Upper lobe of left lung (tissue), 6 donors: ENCODE results near the gene TERT. TPM values are rescaled to one million over a fixed set of nuclear protein-coding genes. Genes with fewer than 3 reads are reported as not detected.

Experiments
- ATAC-seq, 2 donors: fragments of 200-7000 bp; cut with Tn5 transposase; one replicate each; pipeline ENCODE4 v1.9.1; 2022; ENCODE audit warnings: mild to moderate bottlenecking in 2 of 2, moderate library complexity in 2 of 2; ENCODE audit not compliant: low FRiP score in 2 of 2
- DNase-seq, 2 donors: peaks; one replicate each; pipeline ENCODE4 v3.0.0-alpha.2; 2019 to 2020
- H3K27ac ChIP-seq, 4 donors: fragments of 200-600 bp; sonication (generic); one replicate each; pipeline ENCODE4 v1.5.1; 2016 to 2019
- H3K27me3 ChIP-seq, 4 donors: fragments of 200-600 bp; sonication (generic); one replicate each; pipeline ENCODE4 v1.5.1; 2017 to 2019
- H3K36me3 ChIP-seq, 4 donors: fragments of 200-600 bp; sonication (generic); one replicate each; pipeline ENCODE4 v1.5.1; 2016 to 2019
- H3K4me1 ChIP-seq, 4 donors: fragments of 200-600 bp; sonication (generic); one replicate each; pipeline ENCODE4 v1.5.1; 2018 to 2019
- H3K4me3 ChIP-seq, 4 donors: fragments of 200-600 bp; sonication (generic); one replicate each; pipeline ENCODE4 v1.5.1; 2017 to 2019; ENCODE audit warnings: mild to moderate bottlenecking in 2 of 4, moderate library complexity in 1 of 4
- H3K9me3 ChIP-seq, 4 donors: fragments of 200-600 bp; sonication (generic); one replicate each; pipeline ENCODE4 v1.5.1; 2018 to 2019
- EP300 ChIP-seq, 4 donors: sonication (generic); formaldehyde crosslinking; IDR thresholded peaks; one replicate each; pipeline ENCODE4 v1.5.1; 2017; ENCODE audit warnings: antibody characterized with exemption in 4 of 4, control low read depth in 2 of 4
- POLR2A ChIP-seq, 4 donors: fragments of 450-650 bp; IDR thresholded peaks; one replicate each; pipeline ENCODE4 v1.5.1; 2016 to 2017; ENCODE audit warnings: antibody characterized with exemption in 4 of 4, mild to moderate bottlenecking in 2 of 4
- POLR2AphosphoS5 ChIP-seq, 2 donors: sonication (generic); formaldehyde crosslinking; IDR thresholded peaks; one replicate each; pipeline ENCODE4 v1.5.1; 2017; ENCODE audit warnings: antibody characterized with exemption in 2 of 2
- WGBS, 2 donors: methylation state at CpG; one replicate each; pipeline ENCODE4 v1.1.5; 2017 to 2018; 5-methylcytosine and 5-hydroxymethylcytosine counted together
- total RNA-seq, 6 donors: library from RNA; depleted of rRNA in 4 of 6; stranded (reverse); fragments of >200 nt in 4 of 6; gene quantifications; one replicate each; pipeline versions ENCODE4 v1.1.0 to v1.2.1, GENCODE V29; 2016 to 2021
- TF ChIP-seq, protein P1 (sequence below), 6 experiments: fragments of 450-650 bp in 4 of 6; fragments of 200-600 bp in 2 of 6; sonication (generic) in 2 of 6; IDR thresholded peaks; one replicate each; pipeline ENCODE4 v1.5.1; 2016 to 2019; ENCODE audit warnings: antibody characterized with exemption in 6 of 6
- donor health status: DM: no; HTN: no; CAD: no; lungs with moderate emphysema.
- donor health status: DM: no; HTN: yes; CAD: no; lungs with severe emphysema.

Gene TERT
- total RNA-seq, 6 donors from 2014 or later = 0.06 to 0.07 TPM; not detected in 4

GRCh38 chr5:1337489-1338195 lies 42.8 kb upstream of the TERT start:
- H3K27ac ChIP-seq = no peak overlapping the region
- H3K36me3 ChIP-seq = peaks cover 44 to 100% (median 92%) of the 10 kb centered on the region in 4 donors
- TF ChIP-seq POLR2A (IDR thresholded peaks at IDR 0.05) (no peak), EP300 (IDR thresholded peaks at IDR 0.05) (no peak), POLR2AphosphoS5 (IDR thresholded peaks at IDR 0.05) (no peak)
- TF ChIP-seq, protein P1, sequence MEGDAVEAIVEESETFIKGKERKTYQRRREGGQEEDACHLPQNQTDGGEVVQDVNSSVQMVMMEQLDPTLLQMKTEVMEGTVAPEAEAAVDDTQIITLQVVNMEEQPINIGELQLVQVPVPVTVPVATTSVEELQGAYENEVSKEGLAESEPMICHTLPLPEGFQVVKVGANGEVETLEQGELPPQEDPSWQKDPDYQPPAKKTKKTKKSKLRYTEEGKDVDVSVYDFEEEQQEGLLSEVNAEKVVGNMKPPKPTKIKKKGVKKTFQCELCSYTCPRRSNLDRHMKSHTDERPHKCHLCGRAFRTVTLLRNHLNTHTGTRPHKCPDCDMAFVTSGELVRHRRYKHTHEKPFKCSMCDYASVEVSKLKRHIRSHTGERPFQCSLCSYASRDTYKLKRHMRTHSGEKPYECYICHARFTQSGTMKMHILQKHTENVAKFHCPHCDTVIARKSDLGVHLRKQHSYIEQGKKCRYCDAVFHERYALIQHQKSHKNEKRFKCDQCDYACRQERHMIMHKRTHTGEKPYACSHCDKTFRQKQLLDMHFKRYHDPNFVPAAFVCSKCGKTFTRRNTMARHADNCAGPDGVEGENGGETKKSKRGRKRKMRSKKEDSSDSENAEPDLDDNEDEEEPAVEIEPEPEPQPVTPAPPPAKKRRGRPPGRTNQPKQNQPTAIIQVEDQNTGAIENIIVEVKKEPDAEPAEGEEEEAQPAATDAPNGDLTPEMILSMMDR (IDR thresholded peaks at IDR 0.05) = no peak
- DNase-seq (no peak), ATAC-seq (no peak)
- no peaks in the 10 kb centered on the region for H3K27me3 ChIP-seq
- H3K4me3 ChIP-seq = no peak overlapping the region
- H3K4me1 ChIP-seq = peaks cover under 1 to 8% (median 5%) of the 10 kb centered on the region in 4 donors
- WGBS, 2 donors = 92 to 97% methylated on average over 12 to 21 of the region's 22 CpGs
- no peaks in the 10 kb centered on the region for H3K9me3 ChIP-seq

- TF ChIP-seq EP300 (IDR thresholded peaks at IDR 0.05) (no peak), POLR2AphosphoS5 (IDR thresholded peaks at IDR 0.05) (no peak), POLR2A (IDR thresholded peaks at IDR 0.05) (no peak)
- TF ChIP-seq, protein P1 (IDR thresholded peaks at IDR 0.05) = no peak
- H3K27me3 ChIP-seq = no peaks in the 10 kb centered on the region
- WGBS, 2 donors = 86 to 96% methylated on average over 18 to 22 of the region's 22 CpGs
- no peaks in the 10 kb centered on the region for H3K9me3 ChIP-seq
- no peak for DNase-seq
- H3K4me1 ChIP-seq = peaks cover 0 to 3% (median under 1%) of the 10 kb centered on the region in 4 donors
- H3K4me3 ChIP-seq = no peak overlapping the region
- peaks cover 47 to 100% (median 89%) of the 10 kb centered on the region in 4 donors for H3K36me3 ChIP-seq
- H3K27ac ChIP-seq = no peak overlapping the region
- ATAC-seq = no peak
These were observed 42.1 kb upstream of the TERT start for GRCh38 chr5:1336749-1337488.

- Histone ChIP-seq H3K27ac (no peak overlapping the region), H3K36me3 (peaks cover 42 to 100% (median 89%) of the 10 kb centered on the region in 4 donors), H3K4me3 (no peak overlapping the region), H3K9me3 (no peaks in the 10 kb centered on the region), H3K27me3 (no peaks in the 10 kb centered on the region), H3K4me1 (peaks cover 0 to 11% (median 2%) of the 10 kb centered on the region in 4 donors)
- no peak for TF ChIP-seq EP300 (IDR thresholded peaks at IDR 0.05)
- no peak for TF ChIP-seq POLR2AphosphoS5 (IDR thresholded peaks at IDR 0.05)
- TF ChIP-seq, protein P1 (IDR thresholded peaks at IDR 0.05) = no peak
- no peak for TF ChIP-seq POLR2A (IDR thresholded peaks at IDR 0.05)
- 96 to 100% methylated on average over 1 to 14 of the region's 14 CpGs for WGBS, 2 donors
- ATAC-seq (peak in 1 of 2 donors; percentile 16), DNase-seq (no peak)
These were observed 41.3 kb upstream of the TERT start for GRCh38 chr5:1336106-1336561.

- TF ChIP-seq, protein P1 (IDR thresholded peaks at IDR 0.05) = no peak
- TF ChIP-seq POLR2AphosphoS5 (IDR thresholded peaks at IDR 0.05) (no peak), EP300 (IDR thresholded peaks at IDR 0.05) (no peak), POLR2A (IDR thresholded peaks at IDR 0.05) (no peak)
- no peak for ATAC-seq
- H3K9me3 ChIP-seq = no peaks in the 10 kb centered on the region
These were observed 40.8 kb upstream of the TERT start for GRCh38 chr5:1335540-1336095.

More at GRCh38 chr5:1335540-1336095, 40.8 kb upstream of the TERT start:
- no peaks in the 10 kb centered on the region for H3K27me3 ChIP-seq
- H3K4me3 ChIP-seq = no peak overlapping the region
- H3K4me1 ChIP-seq = peaks cover 0 to 14% (median 4%) of the 10 kb centered on the region in 4 donors
- H3K27ac ChIP-seq = no peak overlapping the region
- H3K36me3 ChIP-seq = peaks cover 42 to 100% (median 89%) of the 10 kb centered on the region in 4 donors
- WGBS, 2 donors = 91% methylated on average over 9 to 14 of the region's 19 CpGs
- no peak for DNase-seq
